HEK293T (cell line): ENCODE results near the gene FBLIM1.
A peak's percentile ranks its signal among the peaks of the same experiment; 100 is the strongest.

Experiments used
- ARNT ChIP-seq: fragments of 450-650 bp; IDR thresholded peaks from 2 replicates; pipeline ENCODE4 v1.6.1; 2017; ENCODE audit warnings: mild to moderate bottlenecking
- BHLHE40 ChIP-seq: fragments of 450-650 bp; IDR thresholded peaks from 2 replicates; pipeline ENCODE4 v1.6.1; 2016; ENCODE audit warnings: mild to moderate bottlenecking, moderate library complexity, borderline replicate concordance
- ELF4 ChIP-seq: fragments of 450-650 bp; IDR thresholded peaks from 2 replicates; pipeline ENCODE4 v1.6.1; 2017; ENCODE audit warnings: antibody characterized with exemption
- FOXA1 ChIP-seq: fragments of 450-650 bp; IDR thresholded peaks from 2 replicates; pipeline ENCODE4 v1.6.1; 2016; ENCODE audit warnings: mild to moderate bottlenecking
- FOXK2 ChIP-seq: fragments of 450-650 bp; IDR thresholded peaks from 2 replicates; pipeline ENCODE4 v1.6.1; 2016; ENCODE audit warnings: mild to moderate bottlenecking
- FOXM1 ChIP-seq: fragments of 450-650 bp; IDR thresholded peaks from 2 replicates; pipeline ENCODE4 v1.6.1; 2017; ENCODE audit warnings: mild to moderate bottlenecking, borderline replicate concordance
- ZNF384 ChIP-seq: fragments of 450-650 bp; IDR thresholded peaks from 2 replicates; pipeline ENCODE4 v1.6.1; 2016
- TF ChIP-seq, protein P1 (sequence below): fragments of 450-650 bp; IDR thresholded peaks from 2 replicates; pipeline ENCODE4 v1.6.1; 2016

- TF ChIP-seq ELF4, result no peak
- TF ChIP-seq, protein P1, sequence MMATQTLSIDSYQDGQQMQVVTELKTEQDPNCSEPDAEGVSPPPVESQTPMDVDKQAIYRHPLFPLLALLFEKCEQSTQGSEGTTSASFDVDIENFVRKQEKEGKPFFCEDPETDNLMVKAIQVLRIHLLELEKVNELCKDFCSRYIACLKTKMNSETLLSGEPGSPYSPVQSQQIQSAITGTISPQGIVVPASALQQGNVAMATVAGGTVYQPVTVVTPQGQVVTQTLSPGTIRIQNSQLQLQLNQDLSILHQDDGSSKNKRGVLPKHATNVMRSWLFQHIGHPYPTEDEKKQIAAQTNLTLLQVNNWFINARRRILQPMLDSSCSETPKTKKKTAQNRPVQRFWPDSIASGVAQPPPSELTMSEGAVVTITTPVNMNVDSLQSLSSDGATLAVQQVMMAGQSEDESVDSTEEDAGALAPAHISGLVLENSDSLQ, result no peak
- TF ChIP-seq FOXK2, result no peak
- no peak for TF ChIP-seq FOXM1
- TF ChIP-seq BHLHE40, result no peak
- TF ChIP-seq ARNT, result no peak
- no peak for TF ChIP-seq FOXA1
- TF ChIP-seq ZNF384, result peak; percentile 98
Measured at GRCh38 chr1:15833069-15833679, 74.6 kb downstream of the FBLIM1 start.
